GM12864 (cell line): ENCODE measurements around the gene RAPGEF2.

ENCODE experiments used
- DNase-seq: peaks from one replicate; pipeline ENCODE4 v3.0.0-alpha.2; 2011; ENCODE audit warnings: low read depth
- H3K4me3 ChIP-seq: 2 replicates; pipeline ENCODE4 v1.5.1; 2011; ENCODE audit warnings: mild to moderate bottlenecking, low read depth, low read length, control low read depth
- CTCF ChIP-seq: IDR thresholded peaks from 2 replicates; pipeline ENCODE4 v1.5.1; 2011; ENCODE audit warnings: low read depth, mild to moderate bottlenecking, moderate library complexity, low read length, control low read depth, inconsistent platforms; ENCODE audit errors: missing control alignments

Gene RAPGEF2

GRCh38 chr4:159292137-159292896, 189.4 kb downstream of the RAPGEF2 start:
- no peak for TF ChIP-seq CTCF
- DNase-seq = no peak
- no peak overlapping the region for H3K4me3 ChIP-seq

GRCh38 chr4:159293811-159294515, 191.1 kb downstream of the RAPGEF2 start:
- DNase-seq = no peak
- no peak overlapping the region for H3K4me3 ChIP-seq
- no peak for TF ChIP-seq CTCF

- TF ChIP-seq CTCF = no peak
- DNase-seq = no peak
Measured at GRCh38 chr4:159296061-159296460, 193.2 kb downstream of the RAPGEF2 start.

GRCh38 chr4:159297091-159297490, 194.2 kb downstream of the RAPGEF2 start:
- DNase-seq = no peak
- no peak overlapping the region for H3K4me3 ChIP-seq
- TF ChIP-seq CTCF = peak; percentile 12

More at GRCh38 chr4:159296061-159296460, 193.2 kb downstream of the RAPGEF2 start:
- H3K4me3 ChIP-seq = no peak overlapping the region

GRCh38 chr4:159298502-159298901, 195.6 kb downstream of the RAPGEF2 start:
- TF ChIP-seq CTCF = no peak
- H3K4me3 ChIP-seq = no peak overlapping the region
- DNase-seq = no peak

GRCh38 chr4:159303435-159303834, 200.6 kb downstream of the RAPGEF2 start:
- TF ChIP-seq CTCF = no peak
- DNase-seq = no peak
- H3K4me3 ChIP-seq = no peak overlapping the region

- DNase-seq = no peak
- no peak for TF ChIP-seq CTCF
- H3K4me3 ChIP-seq = no peak overlapping the region
Measured at GRCh38 chr4:159305129-159305528, 202.2 kb downstream of the RAPGEF2 start.
